Peyer's patch (tissue), 4 donors: ENCODE results near the gene PFKL.
A peak's percentile ranks its signal among the peaks of the same experiment; 100 is the strongest.

Experiments
- POLR2A ChIP-seq, 2 donors: fragments of 450-650 bp; IDR thresholded peaks; one replicate each; pipeline ENCODE4 v1.5.1; 2017; ENCODE audit warnings: antibody characterized with exemption in 2 of 2, mild to moderate bottlenecking in 2 of 2, moderate library complexity in 2 of 2
- TF ChIP-seq, protein P1 (sequence below), 6 experiments: fragments of 450-650 bp in 4 of 6; fragments of 200-600 bp in 2 of 6; sonication (generic) in 1 of 6; IDR thresholded peaks; one replicate each; pipeline ENCODE4 v1.5.1; 2017 to 2019; ENCODE audit warnings: antibody characterized with exemption in 6 of 6, mild to moderate bottlenecking in 3 of 6, moderate library complexity in 1 of 6

DNA sequence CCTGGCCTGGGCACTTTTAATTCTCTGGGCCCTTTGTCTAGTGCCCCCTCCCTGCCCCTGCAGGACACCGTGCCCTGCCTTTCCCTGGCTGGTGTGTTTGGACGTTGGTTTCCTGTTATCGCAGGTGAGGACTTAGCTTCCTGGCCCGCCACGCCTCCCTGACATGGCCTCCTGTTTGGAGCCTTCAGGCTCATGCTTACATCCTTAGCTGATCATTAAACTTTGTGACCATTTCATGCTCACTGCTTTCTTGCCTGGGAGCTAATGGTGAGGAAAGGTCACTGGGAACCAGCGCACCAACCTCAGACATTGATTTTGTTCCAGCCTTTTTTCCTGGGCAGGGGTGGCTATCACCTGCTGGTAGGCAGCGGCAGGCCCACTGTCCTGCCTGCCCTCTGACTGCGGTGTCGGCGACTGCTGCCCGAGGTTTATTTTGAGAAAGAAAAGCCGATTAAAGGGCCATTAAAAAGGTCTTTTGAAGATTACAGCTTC is 3.7 kb downstream of the PFKL start:
- TF ChIP-seq, protein P1, sequence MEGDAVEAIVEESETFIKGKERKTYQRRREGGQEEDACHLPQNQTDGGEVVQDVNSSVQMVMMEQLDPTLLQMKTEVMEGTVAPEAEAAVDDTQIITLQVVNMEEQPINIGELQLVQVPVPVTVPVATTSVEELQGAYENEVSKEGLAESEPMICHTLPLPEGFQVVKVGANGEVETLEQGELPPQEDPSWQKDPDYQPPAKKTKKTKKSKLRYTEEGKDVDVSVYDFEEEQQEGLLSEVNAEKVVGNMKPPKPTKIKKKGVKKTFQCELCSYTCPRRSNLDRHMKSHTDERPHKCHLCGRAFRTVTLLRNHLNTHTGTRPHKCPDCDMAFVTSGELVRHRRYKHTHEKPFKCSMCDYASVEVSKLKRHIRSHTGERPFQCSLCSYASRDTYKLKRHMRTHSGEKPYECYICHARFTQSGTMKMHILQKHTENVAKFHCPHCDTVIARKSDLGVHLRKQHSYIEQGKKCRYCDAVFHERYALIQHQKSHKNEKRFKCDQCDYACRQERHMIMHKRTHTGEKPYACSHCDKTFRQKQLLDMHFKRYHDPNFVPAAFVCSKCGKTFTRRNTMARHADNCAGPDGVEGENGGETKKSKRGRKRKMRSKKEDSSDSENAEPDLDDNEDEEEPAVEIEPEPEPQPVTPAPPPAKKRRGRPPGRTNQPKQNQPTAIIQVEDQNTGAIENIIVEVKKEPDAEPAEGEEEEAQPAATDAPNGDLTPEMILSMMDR (IDR thresholded peaks at IDR 0.05) = peak in 3 of 6 experiments; percentile 22 to 37 (median 26)
- peak; percentile 17 to 79 for TF ChIP-seq POLR2A (IDR thresholded peaks at IDR 0.05)
